ENCODE measurements around the gene DCXR.

- TF ChIP-seq POLR2A (IDR thresholded peaks at IDR 0.05) (no peak), CTCF (IDR thresholded peaks at IDR 0.05) (no peak)
Measured at GRCh38 chr17:81993729-81994592, 43.5 kb downstream of the DCXR start.

All from sigmoid colon (tissue), 3 donors.